ENCODE data around the gene METTL17.

- TF ChIP-seq CTCF (IDR thresholded peaks at IDR 0.05) (no peak), POLR2A (IDR thresholded peaks at IDR 0.05) (no peak)
These were observed 11.1 kb upstream of the METTL17 start for GRCh38 chr14:20978687-20979086.
